GM12878 (cell line): ENCODE data around the gene STPG4. TPM values are rescaled to one million over a fixed set of nuclear protein-coding genes. Genes with fewer than 3 reads are reported as not detected.

ENCODE experiments used
- ATAC-seq: fragments of 200-7000 bp; cut with Tn5 transposase; 3 replicates; pipeline ENCODE4 v1.9.1; 2020; ENCODE audit warnings: mild to moderate bottlenecking, moderate library complexity
- BruUV-seq: library from RNA; stranded (reverse); fragments of 400-500 nt; replicated peaks from 2 replicates; lab custom pipeline; 2021; lab: Mats Ljungman, UMichigan
- CTCF ChIA-PET: fragments of 300-600 bp; sonication (Branson Sonifier 250); formaldehyde crosslinking; extraction: SDS; loops from one replicate; lab custom pipeline; 2021; ENCODE audit warnings: inconsistent platforms; lab: Yijun Ruan, JAX
- POLR2A ChIA-PET: fragments of 350-600 bp; formaldehyde crosslinking; extraction: SDS; loops from one replicate; lab custom pipeline; 2021; ENCODE audit warnings: inconsistent platforms; lab: Charles Lee
- RAD21 ChIA-PET: fragments of 300-600 bp; sonication (Branson Sonifier 250); formaldehyde crosslinking; loops from one replicate; lab custom pipeline; 2023; ENCODE audit warnings: antibody characterized with exemption; ENCODE audit not compliant: unreplicated experiment; lab: Charles Lee
- SMC1A ChIA-PET: fragments of 300-600 bp; sonication (Branson Sonifier 250); formaldehyde crosslinking; loops from one replicate; lab custom pipeline; 2023; ENCODE audit not compliant: unreplicated experiment, uncharacterized antibody; lab: Charles Lee
- DNase-seq: peaks from one replicate; pipeline ENCODE4 v3.0.0-alpha.2; 2011; ENCODE audit warnings: low read depth, low spot score
- FAIRE-seq: peaks from 3 replicates; lab custom pipeline; 2011; peaks lifted over from hg19 to GRCh38; lab: Jason Lieb, UNC
- H2AFZ ChIP-seq: 2 replicates; pipeline ENCODE4 v1.6.0; 2011; ENCODE audit warnings: low read depth, low read length, control low read depth; ENCODE audit not compliant: control insufficient read depth
- H3K27ac ChIP-seq: 2 replicates; pipeline ENCODE4 v1.5.1; 2011; ENCODE audit warnings: control low read depth; ENCODE audit not compliant: control insufficient read depth, insufficient read depth
- H3K27me3 ChIP-seq, 2 experiments: replicated peaks in 1 of 2; 2 replicates each; pipeline versions ENCODE4 v1.6.0 to v1.6.1; 2011; ENCODE audit warnings: low read length in 1 of 2; ENCODE audit not compliant: control insufficient read depth in 2 of 2, insufficient read depth in 2 of 2
- H3K36me3 ChIP-seq, 2 experiments: 2 replicates each; pipeline ENCODE4 v1.5.1; 2011; ENCODE audit warnings: low read length in 1 of 2; ENCODE audit not compliant: control insufficient read depth in 2 of 2, insufficient read depth in 2 of 2
- H3K4me1 ChIP-seq: 2 replicates; pipeline ENCODE4 v1.6.1; 2011; ENCODE audit warnings: mild to moderate bottlenecking, low read length, moderate library complexity, mixed read lengths; ENCODE audit not compliant: control insufficient read depth, insufficient read depth
- H3K4me2 ChIP-seq: 2 replicates; pipeline ENCODE4 v1.6.0; 2011; ENCODE audit warnings: control low read depth; ENCODE audit not compliant: control insufficient read depth, insufficient read depth
- H3K4me3 ChIP-seq: fragments of 200-600 bp; sonication (generic); 2 replicates; pipeline ENCODE4 v1.5.1; 2016
- H3K79me2 ChIP-seq: 2 replicates; pipeline ENCODE4 v1.6.0; 2011; ENCODE audit warnings: low read length; ENCODE audit not compliant: control insufficient read depth, insufficient read depth
- H3K9ac ChIP-seq: 2 replicates; pipeline ENCODE4 v1.8.0; 2011; ENCODE audit warnings: low read length, control low read depth, mixed read lengths; ENCODE audit not compliant: control insufficient read depth, insufficient read depth
- H3K9me3 ChIP-seq: replicated peaks from 3 replicates; pipeline ENCODE4 v1.5.1; 2011; ENCODE audit warnings: mild to moderate bottlenecking, low read length; ENCODE audit not compliant: control insufficient read depth, insufficient read depth
- H4K20me1 ChIP-seq: 2 replicates; pipeline ENCODE4 v1.6.0; 2011; ENCODE audit not compliant: control insufficient read depth, insufficient read depth
- FOXK2 ChIP-seq: fragments of 450-650 bp; IDR thresholded peaks from 2 replicates; pipeline ENCODE4 v1.6.1; 2017; ENCODE audit warnings: mild to moderate bottlenecking, moderate library complexity
- IKZF1 ChIP-seq: fragments of 450-650 bp; conservative IDR thresholded peaks from 2 replicates; pipeline ENCODE4 v1.6.1; 2017; ENCODE audit warnings: antibody characterized with exemption, mild to moderate bottlenecking
- POLR2AphosphoS2 ChIP-seq: IDR thresholded peaks from 2 replicates; pipeline ENCODE4 v1.6.1; 2011; ENCODE audit warnings: low read depth, mild to moderate bottlenecking, low read length, improper control_type of control experiment, moderate library complexity
- RUNX3 ChIP-seq: IDR thresholded peaks from 2 replicates; pipeline ENCODE4 v1.6.1; 2012; ENCODE audit warnings: low read length, inconsistent platforms
- SMAD5 ChIP-seq: IDR thresholded peaks from 2 replicates; pipeline ENCODE4 v1.6.1; 2016; ENCODE audit warnings: antibody characterized with exemption, low read depth
- USF2 ChIP-seq: IDR thresholded peaks from 2 replicates; pipeline ENCODE4 v1.6.1; 2011; ENCODE audit warnings: low read depth, low read length, improper control_type of control experiment, borderline replicate concordance
- WGBS: methylation state at CpG from one replicate; pipeline ENCODE4 v1.1.6; 2016; ENCODE audit warnings: low lambda C conversion rate; ENCODE audit not compliant: insufficient replicate concordance, insufficient coverage; ENCODE audit errors: missing lambda C conversion rate; 5-methylcytosine and 5-hydroxymethylcytosine counted together
- in situ Hi-C: fragments of 300-500 bp; cut with MboI; formaldehyde crosslinking; loops from 9 replicates; pipeline ENCODE4 v1.14.3; 2018; ENCODE audit warnings: mixed read lengths
- intact Hi-C: fragments of 100-400 bp; cut with micrococcal nuclease; formaldehyde crosslinking; loops from one replicate; pipeline ENCODE4 v1.14.2; 2022; ENCODE audit not compliant: unreplicated experiment
- polyA plus RNA-seq, 11 experiments: library from polyadenylated mRNA; depleted of rRNA in 4 of 11; unstranded in 6 of 11; stranded (reverse) in 5 of 11; fragments of >200 nt; fragmentation: Nextera tagmentation in 4 of 11; fragmentation: Illumina TruSeq in 1 of 11; extraction: Ambion mirVana in 4 of 11; extraction: Trizol in 1 of 11; gene quantifications; 1 replicate in 1 of 11; 2 replicates in 10 of 11; pipeline versions ENCODE4 v1.2.1 to v1.2.3, GENCODE V29; 2011 to 2016; ENCODE audit warnings: inconsistent platforms in 2 of 11, missing spikeins in 2 of 11, low read depth in 1 of 11
- total RNA-seq, 4 experiments: library from RNA; depleted of rRNA in 3 of 4; stranded (reverse); fragments of >200 nt in 3 of 4; fragmentation: Illumina TruSeq in 1 of 4; extraction: Trizol in 1 of 4; gene quantifications; 2 replicates each; pipeline versions ENCODE4 v1.2.1 to v1.2.3, GENCODE V29; 2013 to 2021

Gene STPG4
- total and polyA plus RNA-seq, 10 of the 15 experiments (the other 5 are each of a cell fraction or from before 2014, with no cell fraction given): 0.10 to 0.29 (median 0.19) TPM; not detected in 3

- Histone ChIP-seq H3K4me1 (no peaks in the 10 kb centered on the region), H3K27ac (no peak overlapping the region), H2AFZ (no peak overlapping the region), H3K36me3 (peaks cover 0 to under 1% of the 10 kb centered on the region in 2 experiments; a peak in 2 of 4 replicates), H3K27me3 (no peaks in the 10 kb centered on the region; a peak in 1 of 4 replicates), H4K20me1 (no peaks in the 10 kb centered on the region), H3K4me2 (no peak overlapping the region), H3K4me3 (no peak overlapping the region), H3K9me3 (no peaks in the 10 kb centered on the region), H3K9ac (no peak overlapping the region), H3K79me2 (no peaks in the 10 kb centered on the region)
- CTCF ChIA-PET: interaction anchor here (0.5 to 0.6 kb wide), 2 partner anchors 16 to 92 kb away, joined by 3 read pairs; no protein-coding TSS in a partner anchor
- ATAC-seq: peak; percentile 9; the same call in 1 of the 3 replicates
- WGBS: 87% methylated on average over 15 of the region's 17 CpGs
- no peak for FAIRE-seq
- POLR2A ChIA-PET: no interaction called here
- RAD21 ChIA-PET: interaction anchor here (0.8 to 1.7 kb wide), 6 partner anchors 32 to 309 kb away, joined by 3 to 5 read pairs (median 4); no protein-coding TSS in a partner anchor
- intact Hi-C loops: no loop called here
- no TSS peak for BruUV-seq
- in situ Hi-C loops: no loop called here
- DNase-seq: no peak
- TF ChIP-seq IKZF1: no peak
- TF ChIP-seq POLR2AphosphoS2: 0 out of 2 replicates have a peak, but pooled peaks have one; percentile 7
- TF ChIP-seq USF2: no peak
- no peak for TF ChIP-seq RUNX3
- TF ChIP-seq SMAD5: no peak
- no peak; the same call in 1 of the 2 replicates for TF ChIP-seq FOXK2
- SMC1A ChIA-PET: interaction anchor here (1.3 kb wide), 1 partner anchor 241 kb away, joined by 5 read pairs; no protein-coding TSS in a partner anchor
These were observed 76.3 kb downstream of the STPG4 start for GRCh38 chr2:47078541-47079482.
